GM18907 (cell line): ENCODE results near the gene ZNF556.
"Not testable (repeated sequence)": the region's sequence is repeated elsewhere in the genome, so short reads cannot be mapped to it uniquely, and the experiment has no call there.

Experiments used
- ATAC-seq: cut with Tn5 transposase; IDR thresholded peaks from one replicate; pipeline ENCODE4 v1.9.1; 2021; ENCODE audit warnings: mild to moderate bottlenecking, moderate library complexity; ENCODE audit not compliant: unreplicated experiment

The ZNF556 gene

GRCh38 chr19:2853015-2853606, 14.0 kb upstream of the ZNF556 start:
- no peak for ATAC-seq

- no peak for ATAC-seq
Measured at GRCh38 chr19:2854849-2855248, 12.3 kb upstream of the ZNF556 start.

- no peak for ATAC-seq
Measured at GRCh38 chr19:2856457-2857050, 10.6 kb upstream of the ZNF556 start.

- ATAC-seq, result no peak
Measured at GRCh38 chr19:2858864-2859263, 8.3 kb upstream of the ZNF556 start.

GRCh38 chr19:2863816-2864215, 3.3 kb upstream of the ZNF556 start:
- ATAC-seq, result no peak

GRCh38 chr19:2865334-2866100, 1.6 kb upstream of the ZNF556 start:
- ATAC-seq, result no peak

GRCh38 chr19:2866495-2867024, 575 bp upstream of the ZNF556 start:
- ATAC-seq, result no peak

- no peak for ATAC-seq
Measured at GRCh38 chr19:2869618-2870017, 2.5 kb downstream of the ZNF556 start.

GRCh38 chr19:2872175-2872574, 5.0 kb downstream of the ZNF556 start:
- not testable (repeated sequence) for ATAC-seq

- no peak for ATAC-seq
Measured at GRCh38 chr19:2877398-2878331, 10.5 kb downstream of the ZNF556 start.

GRCh38 chr19:2883686-2884439, 16.7 kb downstream of the ZNF556 start:
- no peak for ATAC-seq

GRCh38 chr19:2885736-2886135, 18.6 kb downstream of the ZNF556 start:
- ATAC-seq, result no peak

GRCh38 chr19:2887391-2887914, 20.3 kb downstream of the ZNF556 start:
- no peak for ATAC-seq

GRCh38 chr19:2888731-2889224, 21.6 kb downstream of the ZNF556 start:
- ATAC-seq, result no peak

- not testable (repeated sequence) for ATAC-seq
Measured at GRCh38 chr19:2890531-2890930, 23.4 kb downstream of the ZNF556 start.

GRCh38 chr19:2896694-2897093, 29.6 kb downstream of the ZNF556 start:
- no peak for ATAC-seq

GRCh38 chr19:2900296-2901252, 33.4 kb downstream of the ZNF556 start, which contains the start of gene ZNF57:
Gene ZNF57, plus strand, starts transcription at chr19:2900928. Its CDS starts 118 bp downstream, at chr19:2901046.
- ATAC-seq, result peak; percentile 93

GRCh38 chr19:2902590-2903218, 35.6 kb downstream of the ZNF556 start:
- ATAC-seq, result no peak
